Measurements from ENCODE around the gene TAS2R14. TPM values are rescaled to one million over a fixed set of nuclear protein-coding genes. Genes with fewer than 3 reads are reported as not detected.

TAS2R14 gene
- total and polyA plus RNA-seq, 2 of the 13 experiments (the other 11 are each of a cell fraction or from before 2014, with no cell fraction given): 1.1 to 2.3 TPM

GRCh38 chr12:10891937-10892336 lies 47.1 kb downstream of the TAS2R14 start (continued):
- TF ChIP-seq AFF4 (CRISPR knock-in tag; IDR thresholded peaks at IDR 0.05) (no peak), TEF (CRISPR knock-in tag; IDR thresholded peaks at IDR 0.05) (no peak), ZNF589 (CRISPR knock-in tag; conservative IDR thresholded peaks at IDR 0.05) (peak; percentile 71; the same call in 1 of the 2 replicates), ZBTB8A (CRISPR knock-in tag; IDR thresholded peaks at IDR 0.05; ENCODE audit: borderline replicate concordance, low read depth) (no peak), ZNF24 (IDR thresholded peaks at IDR 0.05) (no peak), ZNF264 (CRISPR knock-in tag; IDR thresholded peaks at IDR 0.05) (peak; percentile 83; the same call in 1 of the 2 replicates), LBX2 (CRISPR knock-in tag; IDR thresholded peaks at IDR 0.05; ENCODE audit: borderline replicate concordance) (no peak), ZNF430 (CRISPR knock-in tag; IDR thresholded peaks at IDR 0.05) (peak; percentile 92; the same call in 1 of the 2 replicates), HMGXB4 (CRISPR knock-in tag; IDR thresholded peaks at IDR 0.05; ENCODE audit: borderline replicate concordance in 1 of 2, low read depth in 1 of 2) (peak in 1 of 2 experiments; percentile 81; a peak in 1 of 4 replicates), TRIM22 (IDR thresholded peaks at IDR 0.05) (no peak), ZNF382 (CRISPR knock-in tag; IDR thresholded peaks at IDR 0.05; ENCODE audit: borderline replicate concordance) (no peak), ZNF230 (CRISPR knock-in tag; IDR thresholded peaks at IDR 0.05) (no peak), REL (CRISPR knock-in tag; conservative IDR thresholded peaks at IDR 0.05) (no peak), ZNF343 (CRISPR knock-in tag; IDR thresholded peaks at IDR 0.05) (no peak), KLF11 (CRISPR knock-in tag; IDR thresholded peaks at IDR 0.05) (peak; percentile 83; the same call in 1 of the 2 replicates), ELF3 (CRISPR knock-in tag; IDR thresholded peaks at IDR 0.05) (peak; percentile 96), ZNF770 (CRISPR knock-in tag; IDR thresholded peaks at IDR 0.05) (0 out of 2 replicates have a peak, but pooled peaks have one; percentile 34), NR0B2 (CRISPR knock-in tag; IDR thresholded peaks at IDR 0.05) (no peak), MYC (CRISPR knock-in tag; IDR thresholded peaks at IDR 0.05; ENCODE audit: borderline replicate concordance) (no peak; the same call in 1 of the 2 replicates)
